ENCODE measurements around the gene TMEM151B.

Gene TMEM151B

DNA sequence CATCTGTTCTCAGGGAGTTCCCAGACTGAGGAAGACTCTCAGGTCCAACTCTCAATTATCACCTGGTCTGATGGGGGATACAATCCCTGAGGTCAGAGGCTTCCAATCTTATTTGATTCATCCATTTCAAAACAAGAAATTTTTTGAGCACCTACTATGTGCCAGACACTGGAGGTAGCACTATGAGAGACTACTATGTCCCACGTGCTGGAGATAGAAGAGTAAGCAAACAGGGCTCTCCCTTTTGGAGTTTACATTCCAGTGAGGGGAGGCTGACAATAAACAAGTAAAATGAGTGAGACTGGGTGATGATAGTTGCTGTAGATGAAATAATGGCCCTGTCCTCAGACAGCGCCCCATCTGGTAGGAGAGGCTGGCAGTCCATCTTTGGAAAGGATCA lies 16.5 kb downstream of the TMEM151B start:
- Histone ChIP-seq H3K9me3 (ENCODE audit: control insufficient read depth in 2 of 2, low read length in 2 of 2) (no peaks in the 10 kb centered on the region), H3K27ac (ENCODE audit: low read length) (no peak overlapping the region), H3K4me3 (ENCODE audit: low read length in 2 of 2) (no peak overlapping the region), H3K9ac (ENCODE audit: low read length in 2 of 2) (no peak overlapping the region), H3K36me3 (ENCODE audit: control insufficient read depth in 2 of 2, insufficient read depth in 2 of 2, low read length in 2 of 2) (no peaks in the 10 kb centered on the region), H3K27me3 (ENCODE audit: control insufficient read depth in 1 of 2, insufficient read depth in 2 of 2, low read length in 2 of 2) (peaks cover 30 to 41% of the 10 kb centered on the region in 2 donors), H3K4me1 (ENCODE audit: control insufficient read depth, insufficient read depth, low read length) (no peaks in the 10 kb centered on the region)

DNA sequence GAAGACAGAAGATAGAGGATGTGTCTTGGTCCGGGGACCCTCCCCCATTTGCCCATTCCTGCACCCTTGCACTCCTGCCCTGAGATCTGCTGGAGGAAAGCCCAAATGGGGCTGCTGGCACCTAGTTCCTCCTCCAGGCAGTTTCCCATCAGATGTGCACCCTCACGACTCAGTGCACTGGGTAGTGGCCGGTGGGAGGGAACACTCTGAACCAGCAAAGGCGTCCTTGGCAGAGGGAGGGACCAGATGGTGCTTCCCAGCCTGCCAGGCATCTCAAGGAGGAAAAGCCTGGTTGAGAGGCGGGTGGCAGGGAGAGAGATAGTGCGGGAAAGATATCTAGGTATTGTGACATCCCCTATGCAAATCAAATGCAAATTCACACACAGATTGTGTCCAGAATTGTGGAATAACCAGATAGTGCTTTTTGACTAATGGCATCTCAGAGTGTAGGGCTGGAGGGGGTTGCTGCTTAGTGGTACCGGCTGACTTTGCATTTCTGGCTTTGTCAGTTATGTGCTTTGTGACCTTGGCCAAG lies 19.5 kb downstream of the TMEM151B start:
- H3K27ac ChIP-seq (ENCODE audit: low read length): no peak overlapping the region

DNA sequence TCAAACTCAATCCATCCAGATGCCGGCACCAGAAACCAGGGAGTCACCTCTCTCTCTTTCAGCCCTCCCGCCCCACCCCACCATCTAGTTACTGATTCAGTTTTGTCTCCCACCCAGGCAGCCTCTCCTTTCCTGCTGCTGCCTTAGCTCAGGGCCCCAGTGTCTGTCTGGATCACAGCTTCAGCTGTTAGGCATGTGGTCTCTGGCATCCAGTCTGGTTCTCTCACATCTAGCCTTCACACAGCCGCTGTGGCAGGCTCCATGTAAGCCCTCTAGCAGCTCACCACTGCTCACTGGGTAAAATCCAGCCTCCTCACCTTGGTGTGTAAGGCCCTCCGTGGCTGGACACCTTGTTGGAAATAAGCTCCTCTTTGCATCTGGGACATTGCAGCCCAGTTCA lies 21.6 kb downstream of the TMEM151B start:
- H3K9ac ChIP-seq (ENCODE audit: low read length in 2 of 2): no peak overlapping the region
- peaks cover 3% of the 10 kb centered on the region for H3K4me1 ChIP-seq (ENCODE audit: control insufficient read depth, insufficient read depth, low read length)
- no peak overlapping the region for H3K27ac ChIP-seq (ENCODE audit: low read length)
- no peak overlapping the region for H3K4me3 ChIP-seq (ENCODE audit: low read length in 2 of 2)
- peaks cover 61 to 64% of the 10 kb centered on the region in 2 donors for H3K27me3 ChIP-seq (ENCODE audit: control insufficient read depth in 1 of 2, insufficient read depth in 2 of 2, low read length in 2 of 2)
- no peaks in the 10 kb centered on the region for H3K36me3 ChIP-seq (ENCODE audit: control insufficient read depth in 2 of 2, insufficient read depth in 2 of 2, low read length in 2 of 2)
- H3K9me3 ChIP-seq (ENCODE audit: control insufficient read depth in 2 of 2, low read length in 2 of 2): no peaks in the 10 kb centered on the region

More for the DNA sequence above, 19.5 kb downstream of the TMEM151B start:
- Histone ChIP-seq H3K9me3 (ENCODE audit: control insufficient read depth in 2 of 2, low read length in 2 of 2) (no peaks in the 10 kb centered on the region), H3K36me3 (ENCODE audit: control insufficient read depth in 2 of 2, insufficient read depth in 2 of 2, low read length in 2 of 2) (no peaks in the 10 kb centered on the region), H3K27me3 (ENCODE audit: control insufficient read depth in 1 of 2, insufficient read depth in 2 of 2, low read length in 2 of 2) (peaks cover 48 to 51% of the 10 kb centered on the region in 2 donors), H3K4me3 (ENCODE audit: low read length in 2 of 2) (no peak overlapping the region), H3K4me1 (ENCODE audit: control insufficient read depth, insufficient read depth, low read length) (no peaks in the 10 kb centered on the region), H3K9ac (ENCODE audit: low read length in 2 of 2) (no peak overlapping the region)

DNA sequence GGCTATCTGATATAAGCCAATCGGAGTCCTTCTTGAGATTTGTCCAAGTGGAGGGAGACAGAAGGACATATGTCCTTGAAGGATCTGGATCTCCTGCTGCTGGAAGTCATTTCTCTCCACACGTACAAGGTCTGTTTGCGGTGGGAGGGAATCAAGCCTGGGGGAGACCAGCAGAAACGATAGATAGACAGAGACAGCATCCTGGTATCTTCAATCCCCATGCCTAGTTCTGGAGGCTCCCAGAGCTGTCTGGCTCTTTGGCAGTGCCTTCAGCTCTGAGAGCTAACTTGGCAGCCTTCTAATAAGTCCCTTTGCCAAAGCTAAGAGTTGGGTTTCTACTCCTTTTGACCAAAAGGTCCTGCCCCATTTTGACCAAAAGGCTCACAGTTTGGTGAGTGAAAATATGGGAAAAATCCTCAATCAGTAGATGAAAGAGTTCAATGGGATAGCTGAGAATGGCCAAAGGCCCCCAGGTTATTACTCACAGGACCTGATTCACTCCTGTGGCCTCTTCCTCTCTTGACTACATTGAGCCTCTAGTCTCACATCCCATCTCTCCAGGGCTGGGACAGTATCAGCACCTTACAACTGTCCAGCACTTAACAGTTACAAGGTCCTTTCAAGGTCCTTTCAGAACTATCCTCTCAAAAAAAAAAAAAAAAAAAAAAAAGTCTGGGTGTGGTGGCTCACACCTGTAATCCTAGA lies 22.6 kb downstream of the TMEM151B start:
- no peak overlapping the region for H3K9ac ChIP-seq (ENCODE audit: low read length in 2 of 2)
- H3K4me1 ChIP-seq (ENCODE audit: control insufficient read depth, insufficient read depth, low read length): peaks cover 13% of the 10 kb centered on the region
- H3K4me3 ChIP-seq (ENCODE audit: low read length in 2 of 2): no peak overlapping the region
- H3K27me3 ChIP-seq (ENCODE audit: control insufficient read depth in 1 of 2, insufficient read depth in 2 of 2, low read length in 2 of 2): peaks cover 58 to 64% of the 10 kb centered on the region in 2 donors
- H3K9me3 ChIP-seq (ENCODE audit: control insufficient read depth in 2 of 2, low read length in 2 of 2): no peaks in the 10 kb centered on the region
- no peak overlapping the region for H3K27ac ChIP-seq (ENCODE audit: low read length)
- H3K36me3 ChIP-seq (ENCODE audit: control insufficient read depth in 2 of 2, insufficient read depth in 2 of 2, low read length in 2 of 2): no peaks in the 10 kb centered on the region

DNA sequence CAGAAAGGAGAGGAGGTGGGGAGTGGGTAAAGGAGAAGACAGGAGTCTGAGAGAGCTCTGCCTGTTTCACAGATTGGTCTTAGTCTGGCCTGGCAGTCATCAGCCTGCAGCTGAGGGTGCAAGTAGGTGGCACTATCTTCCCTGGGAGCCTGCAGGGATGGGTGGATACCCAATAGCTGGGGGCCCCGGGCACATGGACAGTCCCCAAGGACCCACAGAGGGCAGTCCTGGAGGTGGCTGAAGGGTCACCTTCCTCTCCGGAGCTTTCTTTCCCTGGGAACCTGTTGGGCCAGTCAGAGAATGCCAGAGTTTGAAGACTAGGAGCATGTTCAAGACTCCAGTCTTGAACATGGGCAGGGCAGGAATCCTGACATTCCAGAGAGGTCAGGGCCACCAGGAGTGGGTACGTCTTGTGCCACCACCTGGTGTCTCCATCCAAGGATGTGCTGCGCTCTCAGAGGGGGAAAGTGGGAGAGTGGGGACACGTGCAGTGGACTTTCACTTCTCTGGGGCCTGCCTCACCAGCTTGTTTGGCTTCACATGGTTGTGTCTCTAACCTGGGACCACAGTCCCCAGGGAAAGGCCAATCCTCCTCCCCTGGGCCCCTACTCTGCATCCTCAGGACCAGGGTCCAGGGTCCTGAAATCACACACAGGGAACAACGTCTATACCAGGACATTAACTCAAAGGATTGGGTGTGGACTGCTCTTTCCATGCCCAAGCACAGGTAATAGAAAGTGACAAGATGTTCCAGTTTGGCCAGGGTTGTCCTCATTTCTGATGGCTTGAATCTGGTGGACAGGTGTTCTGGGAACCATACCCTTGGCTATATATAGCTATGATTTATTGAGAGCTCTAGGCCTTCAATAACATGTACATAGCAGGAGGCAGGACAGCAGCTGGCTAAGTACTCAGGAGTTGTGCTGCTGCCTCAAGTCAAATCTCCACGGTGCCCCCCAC lies 24.9 kb downstream of the TMEM151B start:
- Histone ChIP-seq H3K27ac (ENCODE audit: low read length) (no peak overlapping the region), H3K27me3 (ENCODE audit: control insufficient read depth in 1 of 2, insufficient read depth in 2 of 2, low read length in 2 of 2) (peaks cover 53 to 54% of the 10 kb centered on the region in 2 donors), H3K4me3 (ENCODE audit: low read length in 2 of 2) (no peak overlapping the region), H3K36me3 (ENCODE audit: control insufficient read depth in 2 of 2, insufficient read depth in 2 of 2, low read length in 2 of 2) (peaks cover 0 to under 1% of the 10 kb centered on the region in 2 donors), H3K9me3 (ENCODE audit: control insufficient read depth in 2 of 2, low read length in 2 of 2) (no peaks in the 10 kb centered on the region), H3K4me1 (ENCODE audit: control insufficient read depth, insufficient read depth, low read length) (peaks cover 15% of the 10 kb centered on the region), H3K9ac (ENCODE audit: low read length in 2 of 2) (no peak overlapping the region)

DNA sequence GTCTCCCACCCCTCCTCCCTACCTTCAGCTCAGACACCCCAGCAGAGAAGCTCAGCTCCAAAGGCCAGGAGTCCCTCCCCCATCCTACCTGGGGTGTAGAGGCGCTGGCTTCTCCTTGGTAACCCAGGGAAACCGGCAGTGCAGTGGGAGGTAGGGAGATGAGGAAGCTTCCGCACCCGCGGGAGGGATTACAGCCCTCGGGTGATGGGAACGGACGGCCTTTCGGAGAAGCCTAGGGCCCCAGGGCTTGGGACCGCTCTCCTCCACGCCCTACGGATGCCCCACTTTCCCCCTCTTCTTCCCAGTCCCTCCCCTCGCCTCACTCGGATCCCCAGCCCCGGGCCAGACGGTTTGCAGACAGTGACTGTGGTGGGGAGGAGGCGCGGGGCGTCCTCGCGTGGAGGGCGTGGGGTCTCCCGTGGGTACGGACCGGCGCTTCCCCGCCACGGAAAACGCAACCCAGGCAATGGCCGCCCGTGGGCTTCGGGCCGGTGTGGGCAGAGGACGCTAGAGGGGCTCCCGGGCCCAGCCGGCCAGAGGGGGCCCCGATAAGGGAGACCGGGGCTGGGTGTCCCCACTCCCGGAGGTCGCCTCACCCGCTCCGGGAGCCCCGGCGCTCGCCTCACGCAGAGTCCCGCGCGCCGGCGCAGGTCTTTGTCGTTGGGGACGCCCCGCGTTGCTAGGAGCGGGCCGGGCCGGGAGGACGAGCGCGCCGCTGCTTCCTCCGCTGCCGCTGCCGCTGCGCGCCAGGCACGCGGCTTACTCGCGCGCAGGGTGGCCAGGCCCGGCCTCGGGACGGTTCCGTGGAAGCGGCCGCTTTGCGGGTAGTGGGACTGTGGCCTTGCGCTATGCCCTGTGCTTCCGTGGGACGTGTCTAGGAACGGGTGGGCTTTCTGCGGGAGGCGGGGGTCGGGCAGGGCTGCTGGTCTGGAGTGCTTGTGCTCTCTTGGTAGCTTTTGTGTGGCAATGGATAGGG lies 27.1 kb downstream of the TMEM151B start:
- H3K4me1 ChIP-seq (ENCODE audit: control insufficient read depth, insufficient read depth, low read length): peaks cover 15% of the 10 kb centered on the region
- H3K4me3 ChIP-seq (ENCODE audit: low read length in 2 of 2): peak overlapping the region; percentile 62 to 69
- H3K36me3 ChIP-seq (ENCODE audit: control insufficient read depth in 2 of 2, insufficient read depth in 2 of 2, low read length in 2 of 2): peaks cover 10 to 13% of the 10 kb centered on the region in 2 donors
- H3K27me3 ChIP-seq (ENCODE audit: control insufficient read depth in 1 of 2, insufficient read depth in 2 of 2, low read length in 2 of 2): peaks cover 36 to 40% of the 10 kb centered on the region in 2 donors
- H3K27ac ChIP-seq (ENCODE audit: low read length): no peak overlapping the region
- no peaks in the 10 kb centered on the region for H3K9me3 ChIP-seq (ENCODE audit: control insufficient read depth in 2 of 2, low read length in 2 of 2)
- H3K9ac ChIP-seq (ENCODE audit: low read length in 2 of 2): no peak overlapping the region

DNA sequence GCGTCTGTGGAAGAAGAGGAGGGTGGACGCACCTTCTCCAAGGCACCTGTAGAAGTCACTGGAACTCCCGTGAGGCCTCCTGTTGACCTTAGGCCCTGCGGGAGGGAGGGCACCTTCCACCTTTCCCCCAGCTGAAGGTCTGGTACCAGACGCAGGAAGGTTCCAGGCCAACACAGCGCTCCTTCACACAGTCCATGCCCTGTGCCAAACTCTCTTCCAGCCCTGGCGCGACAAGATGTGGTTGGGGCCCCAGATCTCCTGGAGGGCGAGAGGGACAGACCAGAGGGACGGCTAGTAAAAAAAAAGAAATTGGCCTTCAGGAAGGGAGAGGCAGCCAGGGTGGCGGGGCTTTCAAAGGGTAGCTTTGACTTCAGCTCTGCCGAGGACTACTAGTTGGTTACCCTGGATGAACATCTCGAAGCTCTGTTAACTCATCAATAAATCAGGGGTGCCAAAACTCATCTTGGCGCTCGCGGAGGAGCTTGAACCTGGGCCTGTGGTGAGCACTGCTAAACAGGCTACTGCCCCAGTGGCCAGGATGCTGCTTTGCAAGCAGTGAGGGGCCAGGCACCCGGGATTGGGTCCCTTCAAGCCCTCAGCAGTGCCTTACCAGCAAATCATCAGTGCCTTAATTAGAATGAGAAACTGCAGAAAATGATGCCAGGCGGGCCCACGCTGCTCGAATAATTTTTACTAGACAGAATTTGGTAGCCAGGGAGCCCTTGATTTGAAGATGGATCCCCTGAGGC lies 28.0 kb downstream of the TMEM151B start:
- Histone ChIP-seq H3K9ac (ENCODE audit: low read length in 2 of 2) (no peak overlapping the region), H3K4me1 (ENCODE audit: control insufficient read depth, insufficient read depth, low read length) (peaks cover 15% of the 10 kb centered on the region), H3K27ac (ENCODE audit: low read length) (no peak overlapping the region), H3K36me3 (ENCODE audit: control insufficient read depth in 2 of 2, insufficient read depth in 2 of 2, low read length in 2 of 2) (peaks cover 19 to 21% of the 10 kb centered on the region in 2 donors), H3K4me3 (ENCODE audit: low read length in 2 of 2) (peak overlapping the region; percentile 62 to 69), H3K9me3 (ENCODE audit: control insufficient read depth in 2 of 2, low read length in 2 of 2) (no peaks in the 10 kb centered on the region), H3K27me3 (ENCODE audit: control insufficient read depth in 1 of 2, insufficient read depth in 2 of 2, low read length in 2 of 2) (peaks cover 30 to 34% of the 10 kb centered on the region in 2 donors)

DNA sequence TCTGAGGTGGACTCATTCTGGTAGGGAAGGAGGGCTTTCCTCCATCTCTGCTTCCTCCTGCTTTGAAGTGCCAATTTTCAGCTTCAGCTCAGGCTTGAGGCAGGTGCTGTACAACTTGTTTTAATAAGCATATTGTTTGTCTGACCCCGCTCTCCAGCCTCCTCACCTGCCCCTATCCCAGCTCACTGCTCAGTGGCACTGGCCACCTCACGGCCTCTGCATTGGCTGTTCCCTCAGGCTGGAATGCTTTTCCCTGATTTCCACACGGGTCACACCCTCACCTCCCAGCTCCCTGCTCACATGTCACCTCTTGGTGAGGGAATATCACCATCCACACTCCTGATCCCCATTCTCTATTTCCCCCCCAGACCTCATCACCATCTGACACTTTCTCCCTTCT lies 28.6 kb downstream of the TMEM151B start:
- Histone ChIP-seq H3K9ac (ENCODE audit: low read length in 2 of 2) (no peak overlapping the region), H3K36me3 (ENCODE audit: control insufficient read depth in 2 of 2, insufficient read depth in 2 of 2, low read length in 2 of 2) (peaks cover 25 to 26% of the 10 kb centered on the region in 2 donors), H3K4me3 (ENCODE audit: low read length in 2 of 2) (no peak overlapping the region), H3K9me3 (ENCODE audit: control insufficient read depth in 2 of 2, low read length in 2 of 2) (no peaks in the 10 kb centered on the region), H3K4me1 (ENCODE audit: control insufficient read depth, insufficient read depth, low read length) (peaks cover 15% of the 10 kb centered on the region), H3K27me3 (ENCODE audit: control insufficient read depth in 1 of 2, insufficient read depth in 2 of 2, low read length in 2 of 2) (peaks cover 27 to 29% of the 10 kb centered on the region in 2 donors), H3K27ac (ENCODE audit: low read length) (no peak overlapping the region)

DNA sequence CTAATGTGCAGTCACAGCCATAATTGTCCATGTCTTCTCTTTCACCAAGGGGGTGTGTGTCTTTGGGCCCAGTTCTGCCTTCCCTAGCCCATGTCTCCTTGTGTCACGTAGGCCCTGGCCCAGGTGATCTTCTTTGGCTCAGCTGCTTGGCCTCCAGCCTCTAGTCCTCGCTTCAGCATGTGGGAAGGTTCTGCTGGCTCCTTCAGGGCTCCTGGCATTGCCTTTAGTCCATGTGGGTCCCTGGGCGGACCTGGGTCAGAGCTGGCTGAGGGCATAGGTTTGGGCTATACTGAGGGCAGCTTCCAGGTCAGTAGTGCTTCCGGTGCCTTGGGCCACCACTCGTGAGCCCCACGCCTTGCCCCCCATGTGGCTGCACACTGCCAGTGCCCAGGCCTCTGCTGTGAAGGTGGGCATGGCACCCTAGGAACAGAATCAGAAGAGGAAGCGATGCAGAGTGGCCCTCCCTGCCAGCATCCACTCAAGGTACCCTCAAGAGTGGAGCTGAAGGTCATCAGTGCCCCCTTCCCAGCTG lies 30.1 kb downstream of the TMEM151B start:
- H3K4me1 ChIP-seq (ENCODE audit: control insufficient read depth, insufficient read depth, low read length): peaks cover 15% of the 10 kb centered on the region
- no peak overlapping the region for H3K4me3 ChIP-seq (ENCODE audit: low read length in 2 of 2)
- no peak overlapping the region for H3K9ac ChIP-seq (ENCODE audit: low read length in 2 of 2)
- H3K27ac ChIP-seq (ENCODE audit: low read length): no peak overlapping the region
- peaks cover 20 to 22% of the 10 kb centered on the region in 2 donors for H3K27me3 ChIP-seq (ENCODE audit: control insufficient read depth in 1 of 2, insufficient read depth in 2 of 2, low read length in 2 of 2)
- H3K9me3 ChIP-seq (ENCODE audit: control insufficient read depth in 2 of 2, low read length in 2 of 2): no peaks in the 10 kb centered on the region
- peaks cover 28 to 38% of the 10 kb centered on the region in 2 donors for H3K36me3 ChIP-seq (ENCODE audit: control insufficient read depth in 2 of 2, insufficient read depth in 2 of 2, low read length in 2 of 2)

Data from stomach smooth muscle (tissue), 2 donors.